ENCODE results near the gene SCLY.
"Not testable (repeated sequence)": the region's sequence is repeated elsewhere in the genome, so short reads cannot be mapped to it uniquely, and the experiment has no call there.

Gene SCLY

GRCh38 chr2:238114851-238115660, 54.3 kb downstream of the SCLY start:
- no peak for FAIRE-seq

DNA sequence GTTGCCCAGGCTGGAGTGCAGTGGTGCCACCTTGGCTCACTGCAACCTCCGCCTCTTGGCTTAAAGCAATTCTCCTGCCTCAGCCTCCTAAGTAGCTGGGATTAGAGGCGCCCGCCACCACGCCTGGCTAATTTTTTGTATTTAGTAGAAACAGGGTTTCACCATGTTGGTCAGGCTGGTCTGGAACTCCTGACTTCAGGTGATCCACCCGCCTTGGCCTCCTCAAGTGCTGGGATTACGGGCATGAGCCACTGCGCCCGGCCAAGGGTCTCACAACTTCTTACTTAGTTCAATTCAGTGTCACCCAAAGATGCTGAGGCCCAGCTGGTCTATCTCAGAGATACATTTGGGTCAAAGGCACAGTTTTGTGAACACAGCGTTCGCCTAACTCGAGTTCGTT, 54.9 kb downstream of the SCLY start:
- not testable (repeated sequence) for FAIRE-seq

GRCh38 chr2:238116298-238117198, 55.7 kb downstream of the SCLY start:
- FAIRE-seq, result no peak

DNA sequence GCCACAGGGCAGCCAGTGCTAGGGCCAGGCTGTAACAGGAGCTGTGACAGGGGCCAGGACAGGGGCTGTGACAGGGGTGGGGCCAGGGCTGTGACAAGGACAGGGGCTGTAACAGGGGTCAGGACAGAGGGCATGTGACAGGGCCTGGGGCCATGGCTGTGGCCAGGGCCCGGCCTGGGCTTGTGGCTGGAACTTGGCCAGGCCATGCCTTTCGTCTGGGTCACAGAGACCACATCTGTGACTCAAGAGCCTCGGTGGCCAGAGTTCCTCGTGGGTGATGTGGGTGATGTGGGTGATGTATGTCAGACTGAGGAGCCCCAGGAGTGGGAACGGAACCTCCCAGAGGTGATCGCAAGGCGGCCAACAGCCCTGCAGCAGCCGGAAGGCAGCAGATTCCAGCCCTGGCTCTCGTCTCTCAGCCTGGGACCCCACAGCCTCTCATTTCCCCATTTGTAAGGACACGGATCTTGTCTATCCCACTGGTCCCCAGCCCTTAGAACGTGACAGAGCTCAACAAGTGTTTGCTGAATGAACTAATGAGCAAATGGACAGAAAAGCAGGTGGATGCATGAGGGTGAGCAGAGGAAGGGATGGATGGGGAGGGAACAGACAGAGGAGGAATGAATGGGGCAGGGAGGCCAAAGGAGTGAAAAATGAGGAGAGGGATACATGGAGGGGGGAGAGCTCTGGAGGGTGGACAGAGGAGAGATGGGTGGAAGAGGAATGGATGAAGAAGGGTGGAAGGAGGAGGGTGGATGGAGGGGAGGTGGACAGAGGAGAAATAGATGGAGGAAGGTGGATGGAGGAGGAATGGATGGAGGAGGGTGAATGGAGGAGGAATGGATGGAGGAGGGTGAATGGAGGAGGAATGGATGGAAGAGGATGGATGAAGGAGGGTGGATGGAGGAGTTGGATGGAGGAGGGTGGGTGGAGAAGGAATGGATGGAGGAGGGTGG, 56.7 kb downstream of the SCLY start:
- no peak for FAIRE-seq

GRCh38 chr2:238119756-238120462, 59.1 kb downstream of the SCLY start:
- no peak for FAIRE-seq

GRCh38 chr2:238120463-238121298, 59.9 kb downstream of the SCLY start:
- no peak for FAIRE-seq

DNA sequence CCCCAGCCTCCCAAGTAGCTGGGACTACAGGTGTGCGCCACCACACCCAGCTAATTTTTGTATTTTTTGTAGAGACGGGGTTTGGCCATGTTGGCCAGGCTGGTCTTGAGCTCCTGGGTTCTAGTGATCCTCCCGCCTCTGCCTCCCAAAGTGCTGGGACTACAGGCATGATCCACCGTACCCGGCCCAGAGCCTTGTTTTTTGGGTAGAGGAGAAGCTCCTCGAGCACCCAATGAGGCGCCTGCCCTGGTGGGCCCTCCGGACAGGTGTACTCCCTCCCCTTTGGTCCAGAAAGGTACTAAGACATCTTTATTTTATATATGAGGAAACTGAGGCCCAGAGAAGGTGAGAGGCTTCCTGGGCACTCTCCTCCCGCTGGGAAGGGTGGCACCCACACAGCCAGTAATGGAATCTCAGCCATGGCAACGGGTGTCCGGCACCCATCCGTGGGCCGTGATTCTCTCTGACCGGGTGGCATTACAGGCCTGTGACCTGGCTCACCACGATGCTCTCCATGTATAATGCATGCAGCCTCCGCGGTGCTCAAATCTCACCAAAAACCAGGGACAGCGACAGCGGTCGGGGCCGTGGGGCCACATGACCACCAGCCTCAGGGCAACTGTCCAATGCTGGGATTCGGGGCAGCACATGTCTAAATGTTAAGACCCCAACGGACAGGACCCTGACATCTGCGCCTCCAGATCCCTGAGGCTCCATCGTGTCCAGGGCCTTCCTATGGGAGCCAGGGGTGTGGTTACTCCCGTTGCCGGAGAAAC, 60.9 kb downstream of the SCLY start:
- FAIRE-seq, result no peak

DNA sequence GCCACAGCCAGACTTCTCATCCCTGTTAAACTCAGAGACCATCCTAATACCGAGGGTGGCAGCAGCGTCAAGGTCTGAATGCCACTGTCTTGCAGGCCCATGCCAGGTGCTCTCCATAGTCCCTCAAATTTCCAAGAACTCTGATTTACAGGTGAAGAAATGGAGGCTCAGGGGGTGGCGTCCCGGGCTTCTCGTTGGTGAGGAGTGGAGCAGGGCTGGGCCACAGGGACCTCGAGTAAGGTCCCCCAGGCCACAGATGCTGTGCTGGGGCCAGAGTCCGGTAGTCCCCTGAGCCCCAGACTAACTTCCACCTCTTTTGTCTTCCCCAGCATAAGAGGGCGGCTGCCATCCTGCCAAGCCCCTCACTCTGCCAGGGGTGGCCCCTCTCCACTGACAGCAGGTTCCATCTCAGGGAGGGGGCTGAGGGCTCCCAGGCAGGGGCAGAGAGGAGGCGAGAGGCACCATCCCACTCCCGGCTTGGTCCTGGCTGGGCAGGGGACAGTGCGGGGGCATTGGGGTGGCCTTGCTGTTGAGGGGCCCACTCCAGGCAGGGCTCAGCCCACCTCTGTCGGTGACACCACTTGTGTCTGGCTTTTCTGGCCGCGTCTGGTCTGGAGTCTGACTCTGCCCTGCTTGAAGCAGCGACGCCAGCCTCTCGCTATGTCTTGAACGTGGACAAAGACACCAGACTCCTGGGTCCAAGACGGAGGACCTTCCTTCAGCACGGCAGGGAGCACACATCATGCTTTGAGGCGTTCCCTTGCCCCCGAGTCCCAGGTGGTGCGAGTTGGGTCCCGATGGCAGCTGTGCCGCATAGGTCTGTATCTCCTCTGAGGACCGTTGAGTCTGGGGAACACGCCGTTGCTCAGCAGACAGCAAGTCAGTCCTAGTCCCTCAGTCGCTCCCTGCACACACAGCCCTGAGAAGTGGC, 61.8 kb downstream of the SCLY start:
- FAIRE-seq, result no peak

DNA sequence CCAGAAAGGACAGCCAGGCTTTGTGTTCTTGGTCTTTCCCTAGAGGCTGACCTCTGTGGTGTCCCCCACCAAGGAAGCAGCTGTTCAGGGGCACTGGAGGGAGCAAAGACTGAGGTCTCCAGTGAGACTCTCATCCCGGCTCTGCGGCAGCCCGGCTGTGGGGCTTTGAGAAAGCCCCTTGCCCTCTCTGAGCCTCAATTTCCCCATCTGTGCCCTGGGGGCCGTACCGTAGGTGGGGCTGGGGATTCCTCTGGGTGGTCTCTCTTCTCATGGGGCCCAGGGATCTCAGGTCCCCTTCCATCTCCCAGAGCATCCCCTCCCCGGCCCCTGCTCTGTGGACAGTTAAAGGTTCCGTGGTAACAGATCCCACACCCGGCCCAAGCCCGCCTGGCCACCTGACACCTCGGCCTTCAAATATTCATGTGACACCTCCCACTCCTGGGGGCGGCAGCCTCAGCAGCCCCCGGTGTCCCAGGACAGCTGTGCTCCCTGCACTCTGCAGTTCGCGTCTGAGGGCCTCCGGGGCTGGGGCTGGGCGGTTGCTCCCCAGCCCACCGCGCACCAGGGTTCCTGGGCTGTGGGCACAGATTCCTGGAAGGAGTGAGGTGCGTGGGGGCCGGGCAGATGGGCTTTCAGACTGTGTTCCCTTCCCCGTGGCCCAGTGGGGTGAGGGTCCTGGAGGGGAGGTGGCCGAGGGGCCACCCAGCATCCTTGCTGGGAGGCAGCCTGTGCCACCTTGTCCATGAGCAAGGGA, 62.6 kb downstream of the SCLY start:
- FAIRE-seq, result no peak

GRCh38 chr2:238123991-238124470, 63.2 kb downstream of the SCLY start:
- FAIRE-seq, result no peak

- FAIRE-seq, result no peak
Measured at GRCh38 chr2:238124488-238125126, 63.8 kb downstream of the SCLY start.

DNA sequence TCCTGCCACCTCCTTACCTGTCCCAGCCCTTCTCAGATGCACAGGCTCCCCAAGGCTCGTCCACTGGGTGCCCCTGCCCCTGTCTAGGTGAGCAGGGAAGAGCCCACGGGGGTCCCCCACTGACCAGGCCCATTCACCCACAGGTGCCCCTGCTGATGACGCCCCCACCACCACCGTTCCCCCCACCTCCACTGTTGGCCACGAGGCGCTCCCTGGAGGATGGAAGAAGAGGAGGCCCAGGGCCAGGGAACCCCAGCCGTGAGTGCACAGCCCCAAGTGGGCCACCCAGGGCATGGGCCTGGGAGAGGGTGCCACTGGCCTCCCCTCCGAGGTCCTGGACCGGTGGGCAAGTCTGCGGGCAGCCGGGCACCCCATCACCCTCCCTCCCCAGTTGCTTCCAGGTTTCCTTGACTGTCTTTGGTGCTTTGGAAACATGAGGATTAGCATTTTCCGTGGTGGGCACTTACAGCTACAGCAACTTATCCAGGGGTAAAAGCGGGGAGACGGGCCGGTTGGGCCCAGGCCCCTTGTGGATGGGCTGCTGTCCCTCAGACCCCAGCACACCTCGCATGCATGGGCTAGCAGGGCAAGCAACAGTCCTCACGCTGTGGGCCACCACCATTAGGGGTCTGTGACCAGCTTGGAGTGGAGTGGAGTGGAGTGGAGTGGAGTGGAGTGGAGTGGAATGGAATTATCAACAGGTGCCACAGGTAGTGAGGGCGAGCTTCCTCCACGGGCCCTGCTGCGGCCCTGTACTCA, 64.5 kb downstream of the SCLY start:
- FAIRE-seq, result no peak

- no peak for FAIRE-seq
Measured at GRCh38 chr2:238126338-238126737, 65.5 kb downstream of the SCLY start.

DNA sequence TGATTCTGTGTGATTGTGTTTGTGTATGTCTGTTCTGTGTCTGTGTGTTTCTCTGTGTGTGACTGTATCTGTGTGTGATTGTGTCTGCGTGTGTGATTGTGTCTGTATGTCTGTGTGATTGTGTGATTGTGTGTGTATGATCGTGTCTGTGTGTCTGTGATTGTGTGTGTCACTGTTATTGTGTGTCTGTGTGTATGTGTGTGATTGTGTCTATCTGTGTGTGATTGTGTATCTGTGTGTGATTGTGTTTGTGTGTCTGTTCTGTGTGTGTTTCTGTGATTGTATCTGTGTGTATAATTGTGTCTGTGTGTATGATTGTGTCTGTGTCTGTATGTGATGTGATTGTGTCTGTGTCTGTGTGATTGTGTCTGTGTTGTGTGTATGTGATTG, 66.0 kb downstream of the SCLY start:
- no peak for FAIRE-seq

DNA sequence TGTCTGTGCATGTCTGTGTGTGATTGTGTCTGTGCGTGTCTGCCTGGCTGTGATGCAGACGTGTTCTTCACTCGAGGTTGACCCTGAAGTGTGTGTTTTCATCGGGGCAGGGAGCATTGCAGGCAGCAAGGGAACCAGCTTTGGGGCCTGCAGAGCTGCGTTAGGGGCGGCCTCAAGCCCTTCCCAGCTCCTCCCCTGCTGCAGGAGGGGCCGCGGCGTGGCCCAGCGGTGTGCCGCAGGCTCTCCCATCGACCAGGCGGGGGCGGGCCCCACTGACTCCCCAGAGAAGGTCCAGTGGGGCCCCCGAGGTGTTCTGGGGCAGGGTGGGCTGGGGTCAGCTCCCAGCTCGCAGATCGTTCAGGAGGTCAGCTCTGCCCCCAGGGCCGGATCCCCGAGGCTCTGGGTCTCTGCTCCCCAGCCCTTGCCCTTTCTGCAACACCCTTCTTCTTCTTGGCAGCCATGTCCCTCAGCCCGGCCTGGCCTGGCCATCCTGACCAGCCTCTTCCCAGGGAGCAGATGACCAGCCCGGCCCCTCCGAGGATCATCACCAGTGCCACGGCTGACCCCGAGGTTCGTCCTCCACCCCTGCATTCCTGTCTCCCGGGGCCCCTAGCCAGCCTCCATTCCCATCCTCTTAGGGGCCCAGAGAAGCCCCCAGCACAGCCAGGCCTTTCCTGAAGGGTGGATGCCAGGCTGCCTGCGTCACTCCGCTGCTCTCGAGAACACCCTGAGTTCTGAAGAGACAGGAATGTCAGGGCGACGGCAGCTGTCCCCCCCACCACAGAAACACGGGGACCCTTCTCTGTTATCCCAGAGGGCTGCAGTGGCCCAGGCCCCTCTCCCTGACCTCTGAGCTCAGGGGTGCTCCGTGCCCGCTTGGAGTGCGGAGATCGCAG, 66.6 kb downstream of the SCLY start:
- no peak for FAIRE-seq

GRCh38 chr2:238128061-238128440, 67.2 kb downstream of the SCLY start:
- FAIRE-seq, result no peak
